Lung (tissue), 4 donors: ENCODE results near the gene TMEM231. TPM values are rescaled to one million over a fixed set of nuclear protein-coding genes. Genes with fewer than 3 reads are reported as not detected.

Experiments used
- polyA plus RNA-seq, 2 donors: library from polyadenylated mRNA; stranded (reverse); fragments of 200-250 nt; gene quantifications; one replicate each; pipeline ENCODE4 v1.2.1, GENCODE V29; 2013
- total RNA-seq, 2 donors: library from RNA; depleted of rRNA in 1 of 2; stranded (reverse); fragments of >200 nt in 1 of 2; gene quantifications; one replicate each; pipeline ENCODE4 v1.2.1, GENCODE V29; 2014 to 2021
- donor health status: Bipolar disorder and iron deficiency.
- donor health status: healthy.
- donor health status: DM: yes; HTN: yes; CAD: no.

TMEM231 gene
- total and polyA plus RNA-seq, 4 donors: 9.3 to 88.5 (median 35.2) TPM

Other genes with a start within 250 kb of the TMEM231 start
- gene CFDP1, start 122.7 kb downstream of the TMEM231 start, total RNA-seq: 100 to 1,000 TPM in 1 of 2 donors, 10 to 100 TPM in 1; 44.8 to 105 TPM
- gene CFDP1, start 122.7 kb downstream of the TMEM231 start, polyA plus RNA-seq: 10 to 100 TPM; 62.1 to 66.1 TPM
- gene TMEM170A, start 91.6 kb downstream of the TMEM231 start, total RNA-seq: 10 to 100 TPM; 20.2 to 37.9 TPM
- gene TMEM170A, start 91.6 kb downstream of the TMEM231 start, polyA plus RNA-seq: 10 to 100 TPM in 1 of 2 donors, 1 to 10 TPM in 1; 8.2 to 10.3 TPM
- gene CHST6, start 60.8 kb downstream of the TMEM231 start, total RNA-seq: 1 to 10 TPM; 4.5 to 8.5 TPM
- 1 to 10 TPM; 2.2 to 4.2 TPM for gene CHST6, start 60.8 kb downstream of the TMEM231 start, polyA plus RNA-seq
- gene CHST5, start 20.1 kb downstream of the TMEM231 start, total RNA-seq: 1 to 10 TPM in 1 of 2 donors, not detected in 1; 1.3 TPM
- gene CHST5, start 20.1 kb downstream of the TMEM231 start, polyA plus RNA-seq: under 1 TPM; 0.09 to 0.24 TPM
- gene GABARAPL2, start 10.1 kb upstream of the TMEM231 start, total RNA-seq: 100 to 1,000 TPM in 1 of 2 donors, 10 to 100 TPM in 1; 72.9 to 129 TPM
- 100 to 1,000 TPM in 1 of 2 donors, 10 to 100 TPM in 1; 79.6 to 180 TPM for gene GABARAPL2, start 10.1 kb upstream of the TMEM231 start, polyA plus RNA-seq
- gene ADAT1, start 67.0 kb upstream of the TMEM231 start, total RNA-seq: 10 to 100 TPM; 51.8 to 52.6 TPM
- gene ADAT1, start 67.0 kb upstream of the TMEM231 start, polyA plus RNA-seq: 10 to 100 TPM; 14.2 to 26.8 TPM
- 10 to 100 TPM; 74.8 to 95.3 TPM for gene KARS1, start 91.4 kb upstream of the TMEM231 start, total RNA-seq
- gene KARS1, start 91.4 kb upstream of the TMEM231 start, polyA plus RNA-seq: 100 to 1,000 TPM; 105 to 107 TPM
- gene TERF2IP, start 91.5 kb upstream of the TMEM231 start, total RNA-seq: 10 to 100 TPM; 51.8 to 73.8 TPM
- gene TERF2IP, start 91.5 kb upstream of the TMEM231 start, polyA plus RNA-seq: 10 to 100 TPM; 47.7 to 51.3 TPM
- gene CPHXL2, start 120.8 kb upstream of the TMEM231 start, total RNA-seq: not detected
- not detected for gene CPHXL2, start 120.8 kb upstream of the TMEM231 start, polyA plus RNA-seq
- gene DUXB, start 145.2 kb upstream of the TMEM231 start, total RNA-seq: not detected
- gene DUXB, start 145.2 kb upstream of the TMEM231 start, polyA plus RNA-seq: not detected
- gene CPHXL, start 170.2 kb upstream of the TMEM231 start, total RNA-seq: not detected
- not detected for gene CPHXL, start 170.2 kb upstream of the TMEM231 start, polyA plus RNA-seq